DOHH2 (cell line): ENCODE measurements around the gene TGFBR3.

Source experiments
- H3F3A ChIP-seq: fragments of 200-600 bp; sonication (generic), shearing (Covaris generic); 2 replicates; pipeline ENCODE4 v1.6.0; 2016; ENCODE audit warnings: antibody characterized with exemption, mild to moderate bottlenecking; ENCODE audit not compliant: control insufficient read depth, insufficient read depth
- H3K27ac ChIP-seq: fragments of 200-600 bp; sonication (generic); 2 replicates; pipeline ENCODE4 v1.5.1; 2014; ENCODE audit warnings: low read depth, mild to moderate bottlenecking, low read length, moderate library complexity
- H3K27me3 ChIP-seq: fragments of 200-600 bp; sonication (generic); 2 replicates; pipeline ENCODE4 v1.6.1; 2014; ENCODE audit warnings: mild to moderate bottlenecking, low read length, mixed read lengths; ENCODE audit not compliant: control insufficient read depth
- H3K36me3 ChIP-seq: fragments of 200-600 bp; sonication (generic); 2 replicates; pipeline ENCODE4 v1.6.1; 2014; ENCODE audit warnings: mild to moderate bottlenecking, low read length, moderate library complexity, mixed read lengths; ENCODE audit not compliant: control insufficient read depth
- H3K4me1 ChIP-seq: fragments of 200-600 bp; sonication (generic); 2 replicates; pipeline ENCODE4 v1.6.1; 2014; ENCODE audit warnings: mild to moderate bottlenecking, low read length, mixed read lengths; ENCODE audit not compliant: control insufficient read depth
- H3K4me2 ChIP-seq: fragments of 200-600 bp; sonication (generic); 2 replicates; pipeline ENCODE4 v1.6.0; 2014; ENCODE audit warnings: mild to moderate bottlenecking, low read length, moderate library complexity
- H3K4me3 ChIP-seq: fragments of 200-600 bp; sonication (generic); 2 replicates; pipeline ENCODE4 v1.5.1; 2014; ENCODE audit warnings: mild to moderate bottlenecking, low read length, mixed read lengths
- H3K79me2 ChIP-seq: fragments of 200-600 bp; sonication (generic); 2 replicates; pipeline ENCODE4 v1.6.1; 2014; ENCODE audit warnings: mild to moderate bottlenecking, low read length, mixed read lengths; ENCODE audit not compliant: control insufficient read depth
- H3K9me2 ChIP-seq: fragments of 200-600 bp; sonication (generic); replicated peaks from 2 replicates; pipeline ENCODE4 v1.6.1; 2014; ENCODE audit warnings: mild to moderate bottlenecking, low read length, mixed read lengths; ENCODE audit not compliant: control insufficient read depth
- H3K9me3 ChIP-seq: fragments of 200-600 bp; sonication (generic); 2 replicates; pipeline ENCODE4 v1.6.1; 2014; ENCODE audit warnings: antibody characterized with exemption, low read length, mixed read lengths; ENCODE audit not compliant: control insufficient read depth, insufficient read depth
- H4K20me1 ChIP-seq: fragments of 200-600 bp; sonication (generic); 2 replicates; pipeline ENCODE4 v1.6.0; 2014; ENCODE audit warnings: low read depth, mild to moderate bottlenecking, antibody characterized with exemption, low read length, moderate library complexity; ENCODE audit not compliant: control insufficient read depth, insufficient read depth
- EZH2phosphoT487 ChIP-seq: fragments of 200-600 bp; sonication (generic); IDR thresholded peaks from 2 replicates; pipeline ENCODE4 v1.6.1; 2017; ENCODE audit warnings: borderline replicate concordance, mild to moderate bottlenecking, antibody characterized with exemption, low read length, moderate library complexity, mixed read lengths
- TF ChIP-seq, protein P1 (sequence below): fragments of 200-600 bp; sonication (generic); IDR thresholded peaks from one replicate; pipeline ENCODE4 v1.5.1; 2014; ENCODE audit warnings: antibody characterized with exemption, mild to moderate bottlenecking, low read depth, low read length; ENCODE audit not compliant: poor library complexity, severe bottlenecking

Gene TGFBR3

DNA sequence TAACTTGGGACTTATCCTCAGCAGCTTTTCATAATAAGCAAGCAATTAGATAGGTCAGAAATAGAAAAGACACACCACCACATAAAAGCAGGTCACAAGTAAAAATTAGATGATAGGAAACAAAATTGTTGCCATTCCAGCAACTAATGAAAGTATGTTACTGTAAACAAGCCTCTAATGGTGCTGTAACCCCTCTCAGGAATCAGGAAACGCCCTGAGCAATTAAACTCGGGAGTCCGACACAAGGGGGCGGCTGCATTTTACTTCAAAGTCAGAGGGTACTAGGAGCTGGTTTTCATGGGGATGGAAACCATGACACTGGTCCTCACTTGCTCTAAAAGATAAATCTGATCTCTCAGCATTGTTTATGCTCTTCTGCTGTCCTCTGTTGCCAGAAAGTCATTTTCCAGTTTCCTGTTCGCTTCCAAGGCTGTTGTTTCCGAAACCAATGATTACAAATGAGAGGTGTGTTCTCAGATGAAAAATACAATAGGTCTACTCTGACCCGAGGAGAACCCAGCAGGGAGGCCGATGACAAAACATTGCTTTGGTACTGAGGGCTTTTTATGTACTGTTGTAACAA is 93.4 kb downstream of the TGFBR3 start:
- no peaks in the 10 kb centered on the region for H4K20me1 ChIP-seq
- H3K36me3 ChIP-seq: no peaks in the 10 kb centered on the region

DNA sequence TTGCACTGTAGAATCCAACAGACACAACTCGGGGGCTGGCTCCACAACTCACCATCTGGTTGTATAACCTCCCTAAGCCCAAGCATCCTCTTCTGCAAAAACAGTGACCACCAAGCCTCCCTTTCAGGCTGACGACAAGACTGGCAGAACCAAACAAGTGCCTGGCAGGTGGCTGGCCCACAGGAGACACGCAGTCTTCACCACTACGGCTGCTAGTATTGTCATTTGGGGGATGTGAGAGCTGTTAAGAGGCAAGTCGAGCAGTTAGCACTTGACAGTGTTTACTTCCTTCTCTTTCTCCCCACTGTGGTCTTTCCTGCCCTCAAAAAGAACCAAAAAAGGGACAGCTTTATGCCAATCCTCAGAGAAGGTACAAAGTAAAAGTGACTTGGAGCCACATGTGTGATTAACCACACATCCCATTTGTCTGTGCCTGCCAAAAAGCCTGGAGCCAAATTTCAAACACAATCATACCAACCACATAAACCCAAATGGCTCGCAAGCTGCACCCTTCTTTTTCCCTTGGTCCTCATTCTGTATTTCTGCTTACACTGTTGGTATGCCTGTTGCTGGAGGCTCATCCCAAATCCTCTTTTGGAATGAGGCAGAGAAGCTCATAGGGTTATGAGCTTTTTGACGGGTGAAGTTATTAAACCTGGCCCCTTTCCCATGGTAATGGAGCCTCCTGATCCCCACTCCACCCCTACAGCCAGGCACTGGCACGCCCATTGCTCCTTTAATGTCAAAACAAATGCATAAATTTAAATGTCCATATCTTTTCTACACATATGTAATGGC is 94.1 kb downstream of the TGFBR3 start:
- Histone ChIP-seq H3K9me2 (no peaks in the 10 kb centered on the region), H3K27me3 (no peaks in the 10 kb centered on the region), H3K4me1 (no peaks in the 10 kb centered on the region), H3K9me3 (no peaks in the 10 kb centered on the region), H3K4me3 (no peak overlapping the region), H3K27ac (no peak overlapping the region), H3F3A (no peaks in the 10 kb centered on the region), H3K4me2 (no peak overlapping the region), H4K20me1 (no peaks in the 10 kb centered on the region), H3K36me3 (no peaks in the 10 kb centered on the region), H3K79me2 (no peaks in the 10 kb centered on the region)
- TF ChIP-seq EZH2phosphoT487: no peak
- TF ChIP-seq, protein P1, sequence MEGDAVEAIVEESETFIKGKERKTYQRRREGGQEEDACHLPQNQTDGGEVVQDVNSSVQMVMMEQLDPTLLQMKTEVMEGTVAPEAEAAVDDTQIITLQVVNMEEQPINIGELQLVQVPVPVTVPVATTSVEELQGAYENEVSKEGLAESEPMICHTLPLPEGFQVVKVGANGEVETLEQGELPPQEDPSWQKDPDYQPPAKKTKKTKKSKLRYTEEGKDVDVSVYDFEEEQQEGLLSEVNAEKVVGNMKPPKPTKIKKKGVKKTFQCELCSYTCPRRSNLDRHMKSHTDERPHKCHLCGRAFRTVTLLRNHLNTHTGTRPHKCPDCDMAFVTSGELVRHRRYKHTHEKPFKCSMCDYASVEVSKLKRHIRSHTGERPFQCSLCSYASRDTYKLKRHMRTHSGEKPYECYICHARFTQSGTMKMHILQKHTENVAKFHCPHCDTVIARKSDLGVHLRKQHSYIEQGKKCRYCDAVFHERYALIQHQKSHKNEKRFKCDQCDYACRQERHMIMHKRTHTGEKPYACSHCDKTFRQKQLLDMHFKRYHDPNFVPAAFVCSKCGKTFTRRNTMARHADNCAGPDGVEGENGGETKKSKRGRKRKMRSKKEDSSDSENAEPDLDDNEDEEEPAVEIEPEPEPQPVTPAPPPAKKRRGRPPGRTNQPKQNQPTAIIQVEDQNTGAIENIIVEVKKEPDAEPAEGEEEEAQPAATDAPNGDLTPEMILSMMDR: no peak

More for the DNA sequence above, 93.4 kb downstream of the TGFBR3 start:
- no peaks in the 10 kb centered on the region for H3K4me1 ChIP-seq
- no peaks in the 10 kb centered on the region for H3K27me3 ChIP-seq
- H3K9me2 ChIP-seq: no peaks in the 10 kb centered on the region
- no peak overlapping the region for H3K4me3 ChIP-seq
- H3K9me3 ChIP-seq: no peaks in the 10 kb centered on the region
- H3F3A ChIP-seq: no peaks in the 10 kb centered on the region
- H3K4me2 ChIP-seq: no peak overlapping the region
- no peak overlapping the region for H3K27ac ChIP-seq
- no peaks in the 10 kb centered on the region for H3K79me2 ChIP-seq
- TF ChIP-seq EZH2phosphoT487: no peak
- TF ChIP-seq, protein P1: no peak

DNA sequence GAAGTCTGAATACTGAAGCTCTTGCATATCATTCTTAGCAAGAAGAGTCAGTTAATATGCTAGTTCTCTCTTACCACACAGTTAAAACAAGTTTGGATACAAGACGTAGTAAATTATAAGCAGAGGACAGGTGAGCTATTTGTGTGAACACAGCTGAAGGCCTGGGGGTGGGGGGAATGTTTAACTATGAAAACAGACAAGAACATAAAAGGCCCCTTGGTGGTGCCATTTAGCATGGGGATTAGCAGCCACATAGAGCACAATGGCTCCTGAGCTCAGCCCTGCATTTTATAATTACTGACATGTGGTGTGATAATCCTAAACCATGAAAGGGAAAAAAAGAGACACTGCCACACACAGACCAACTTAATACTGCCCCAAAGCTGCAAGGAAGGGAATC is 94.8 kb downstream of the TGFBR3 start:
- H3K27me3 ChIP-seq: no peaks in the 10 kb centered on the region
- no peaks in the 10 kb centered on the region for H3F3A ChIP-seq
- no peak overlapping the region for H3K4me3 ChIP-seq
- H4K20me1 ChIP-seq: no peaks in the 10 kb centered on the region
- no peaks in the 10 kb centered on the region for H3K9me3 ChIP-seq
- no peaks in the 10 kb centered on the region for H3K79me2 ChIP-seq
- no peak overlapping the region for H3K27ac ChIP-seq
- H3K36me3 ChIP-seq: no peaks in the 10 kb centered on the region
- TF ChIP-seq, protein P1: no peak
- no peak for TF ChIP-seq EZH2phosphoT487
- no peaks in the 10 kb centered on the region for H3K4me1 ChIP-seq
- H3K4me2 ChIP-seq: no peak overlapping the region
- no peaks in the 10 kb centered on the region for H3K9me2 ChIP-seq
